T-helper 17 cell (primary cell): ENCODE data around the gene CREB3L1. TPM values are rescaled to one million over a fixed set of nuclear protein-coding genes. Genes with fewer than 3 reads are reported as not detected.

Experiments
- ATAC-seq: fragments of 150-1000 bp; cut with Tn5 transposase; 2 replicates; pipeline ENCODE4 v1.10.0; 2021; ENCODE audit warnings: mild to moderate bottlenecking, moderate library complexity
- DNase-seq, 3 donors: peaks; one replicate each; pipeline versions ENCODE4 v3.0.0 to v3.0.0-alpha.2; 2020 to 2021
- H3K9me3 ChIP-seq: one replicate; pipeline ENCODE4 v1.7.0; 2013; ENCODE audit warnings: low read length, mild to moderate bottlenecking; ENCODE audit not compliant: control insufficient read depth, poor library complexity, severe bottlenecking
- H3K27ac Mint-ChIP-seq: one replicate; pipeline ENCODE4 v1.8.0; 2022; ENCODE audit warnings: mild to moderate bottlenecking, moderate library complexity, mixed read lengths
- H3K27me3 Mint-ChIP-seq: one replicate; pipeline ENCODE4 v1.8.0; 2022; ENCODE audit warnings: mixed read lengths
- H3K36me3 Mint-ChIP-seq: one replicate; pipeline ENCODE4 v1.8.0; 2022; ENCODE audit warnings: low read depth, mixed read lengths
- H3K4me1 Mint-ChIP-seq: one replicate; pipeline ENCODE4 v1.8.0; 2022; ENCODE audit warnings: mild to moderate bottlenecking, mixed read lengths
- H3K4me3 Mint-ChIP-seq: one replicate; pipeline ENCODE4 v1.8.0; 2022; ENCODE audit warnings: mild to moderate bottlenecking, moderate library complexity, mixed read lengths
- total RNA-seq, 4 donors: library from RNA in 2 of 4; stranded (reverse) in 2 of 4; gene quantifications; one replicate each; pipeline ENCODE4 v1.2.3 and lab custom pipeline; 2022 to 2026

CREB3L1 gene
- total RNA-seq, 2 donors from 2014 or later, result not detected

DNA sequence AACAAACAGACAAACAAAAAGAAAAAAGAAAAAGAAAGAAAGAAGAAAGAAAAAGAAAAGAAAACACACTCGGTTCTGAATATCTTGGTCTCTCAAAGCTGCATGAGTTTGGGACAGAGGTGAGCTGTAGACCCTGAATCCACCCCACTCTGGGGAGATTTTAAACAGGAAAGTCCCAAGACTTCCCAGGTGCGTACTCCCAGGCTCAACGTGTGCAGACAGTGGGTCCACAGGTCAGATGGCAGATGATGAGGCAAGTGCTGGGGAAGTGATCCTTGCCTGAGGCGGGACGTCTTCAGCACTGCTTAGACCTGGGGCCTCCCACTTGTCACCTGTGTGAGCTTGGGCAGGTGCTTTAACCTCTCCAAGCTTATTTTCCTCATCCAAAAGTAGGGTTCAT is 9.3 kb downstream of the CREB3L1 start:
- H3K36me3 Mint-ChIP-seq, result peaks cover 3% of the 10 kb centered on the region
- ATAC-seq (no peak), DNase-seq (no peak)
- H3K4me1 Mint-ChIP-seq, result no peaks in the 10 kb centered on the region
- no peaks in the 10 kb centered on the region for H3K9me3 ChIP-seq
- H3K4me3 Mint-ChIP-seq, result no peak overlapping the region
- no peak overlapping the region for H3K27ac Mint-ChIP-seq
- H3K27me3 Mint-ChIP-seq, result peaks cover 35% of the 10 kb centered on the region

GRCh38 chr11:46288451-46288850 is 11.0 kb downstream of the CREB3L1 start:
- no peaks in the 10 kb centered on the region for H3K9me3 ChIP-seq
- no peak overlapping the region for H3K4me3 Mint-ChIP-seq
- H3K27ac Mint-ChIP-seq, result no peak overlapping the region
- H3K27me3 Mint-ChIP-seq, result peaks cover 30% of the 10 kb centered on the region
- ATAC-seq (no peak), DNase-seq (no peak)
- no peaks in the 10 kb centered on the region for H3K4me1 Mint-ChIP-seq
- peaks cover 3% of the 10 kb centered on the region for H3K36me3 Mint-ChIP-seq

- DNase-seq (no peak), ATAC-seq (no peak)
- Mint-ChIP-seq H3K36me3 (peaks cover 3% of the 10 kb centered on the region), H3K4me1 (no peaks in the 10 kb centered on the region), H3K4me3 (no peak overlapping the region), H3K27ac (no peak overlapping the region), H3K27me3 (peaks cover 30% of the 10 kb centered on the region)
- H3K9me3 ChIP-seq, result no peaks in the 10 kb centered on the region
Measured at GRCh38 chr11:46290011-46290410, 12.5 kb downstream of the CREB3L1 start.

- Mint-ChIP-seq H3K4me1 (peaks cover 2% of the 10 kb centered on the region), H3K4me3 (no peak overlapping the region), H3K36me3 (peaks cover 3% of the 10 kb centered on the region), H3K27me3 (peaks cover 25% of the 10 kb centered on the region), H3K27ac (no peak overlapping the region)
- H3K9me3 ChIP-seq, result no peaks in the 10 kb centered on the region
- ATAC-seq (no peak), DNase-seq (no peak)
Measured at GRCh38 chr11:46290598-46291309, 13.3 kb downstream of the CREB3L1 start.

- H3K9me3 ChIP-seq, result no peaks in the 10 kb centered on the region
- Mint-ChIP-seq H3K27ac (no peak overlapping the region), H3K36me3 (peaks cover 3% of the 10 kb centered on the region), H3K4me3 (no peak overlapping the region), H3K4me1 (peaks cover 4% of the 10 kb centered on the region), H3K27me3 (peaks cover 23% of the 10 kb centered on the region)
- no peak for ATAC-seq
- DNase-seq, result no peak
Measured at GRCh38 chr11:46291441-46292150, 14.1 kb downstream of the CREB3L1 start.

- Mint-ChIP-seq H3K4me1 (peaks cover 4% of the 10 kb centered on the region), H3K4me3 (no peak overlapping the region), H3K27ac (no peak overlapping the region), H3K27me3 (peaks cover 27% of the 10 kb centered on the region), H3K36me3 (peaks cover 3% of the 10 kb centered on the region)
- no peaks in the 10 kb centered on the region for H3K9me3 ChIP-seq
- no peak for DNase-seq
- no peak for ATAC-seq
Measured at GRCh38 chr11:46293066-46293465, 15.6 kb downstream of the CREB3L1 start.

DNA sequence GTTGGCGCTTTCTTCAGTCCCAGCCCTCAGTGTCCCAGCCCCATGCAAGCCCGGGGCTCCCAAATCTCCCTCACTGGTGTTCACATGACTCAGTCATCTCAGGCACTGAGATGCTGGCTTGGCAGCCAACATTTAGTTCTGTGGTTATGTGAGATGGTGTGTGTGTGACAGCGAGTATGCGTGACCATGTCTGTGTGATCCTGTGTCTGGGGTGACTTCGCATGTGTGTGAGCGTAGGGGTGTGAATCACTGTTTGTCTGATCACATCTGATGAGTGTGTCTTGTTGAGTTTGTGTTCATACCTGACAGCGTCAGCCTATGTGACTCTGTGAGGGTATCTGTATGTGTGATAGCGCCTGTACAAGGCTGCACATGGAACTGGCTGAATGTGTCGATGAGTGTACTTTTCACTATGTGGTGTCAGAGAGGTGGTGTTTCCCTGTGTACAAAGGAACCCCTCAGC is 16.2 kb downstream of the CREB3L1 start:
- peaks cover 4% of the 10 kb centered on the region for H3K4me1 Mint-ChIP-seq
- H3K27me3 Mint-ChIP-seq, result peaks cover 33% of the 10 kb centered on the region
- DNase-seq, result no peak
- H3K4me3 Mint-ChIP-seq, result no peak overlapping the region
- H3K9me3 ChIP-seq, result no peaks in the 10 kb centered on the region
- no peak overlapping the region for H3K27ac Mint-ChIP-seq
- no peak for ATAC-seq
- peaks cover 3% of the 10 kb centered on the region for H3K36me3 Mint-ChIP-seq

GRCh38 chr11:46294365-46295309 is 17.2 kb downstream of the CREB3L1 start:
- no peaks in the 10 kb centered on the region for H3K9me3 ChIP-seq
- Mint-ChIP-seq H3K4me1 (peaks cover 4% of the 10 kb centered on the region), H3K36me3 (no peaks in the 10 kb centered on the region), H3K27me3 (peaks cover 30% of the 10 kb centered on the region), H3K27ac (no peak overlapping the region), H3K4me3 (peak overlapping the region; percentile 88)
- peak; percentile 7 for ATAC-seq
- no peak for DNase-seq

- H3K27me3 Mint-ChIP-seq, result peaks cover 21% of the 10 kb centered on the region
- peak; percentile 100 for ATAC-seq
- H3K4me1 Mint-ChIP-seq, result peaks cover 4% of the 10 kb centered on the region
- H3K9me3 ChIP-seq, result no peaks in the 10 kb centered on the region
- peak overlapping the region; percentile 88 for H3K4me3 Mint-ChIP-seq
- H3K27ac Mint-ChIP-seq, result no peak overlapping the region
- DNase-seq, result peak; percentile 61 to 64 (median 63)
- no peaks in the 10 kb centered on the region for H3K36me3 Mint-ChIP-seq
Measured at GRCh38 chr11:46295312-46296058, 18.0 kb downstream of the CREB3L1 start.

- Mint-ChIP-seq H3K36me3 (no peaks in the 10 kb centered on the region), H3K4me1 (peaks cover 4% of the 10 kb centered on the region), H3K4me3 (peak overlapping the region; percentile 88), H3K27me3 (peaks cover 21% of the 10 kb centered on the region), H3K27ac (no peak overlapping the region)
- no peaks in the 10 kb centered on the region for H3K9me3 ChIP-seq
- ATAC-seq (peak; percentile 5), DNase-seq (no peak)
Measured at GRCh38 chr11:46296059-46296527, 18.6 kb downstream of the CREB3L1 start.

- H3K27me3 Mint-ChIP-seq, result peaks cover 17% of the 10 kb centered on the region
- H3K36me3 Mint-ChIP-seq, result no peaks in the 10 kb centered on the region
- H3K9me3 ChIP-seq, result no peaks in the 10 kb centered on the region
- H3K27ac Mint-ChIP-seq, result no peak overlapping the region
- DNase-seq (no peak), ATAC-seq (no peak)
- H3K4me3 Mint-ChIP-seq, result peak overlapping the region; percentile 88
- peaks cover 4% of the 10 kb centered on the region for H3K4me1 Mint-ChIP-seq
Measured at GRCh38 chr11:46296528-46297448, 19.3 kb downstream of the CREB3L1 start.
